ENCODE data around the gene ITGB2.

The ITGB2 gene

GRCh38 chr21:44920694-44921604 is at the start of gene ITGB2:
Gene ITGB2 (minus strand): TSS chr21:44920899. CDS start chr21:44910782, 10,117 bp downstream.
- peak; percentile 62 to 75 for DNase-seq

- DNase-seq = no peak
These were observed 49.4 kb upstream of the ITGB2 start for GRCh38 chr21:44969931-44970755.

- no peak for DNase-seq
These were observed 48.5 kb upstream of the ITGB2 start for GRCh38 chr21:44969066-44969670.

GRCh38 chr21:44967082-44968047 is 46.7 kb upstream of the ITGB2 start:
- DNase-seq = no peak

- no peak for DNase-seq
These were observed 45.7 kb upstream of the ITGB2 start for GRCh38 chr21:44966135-44967081.

- DNase-seq = no peak
These were observed 44.7 kb upstream of the ITGB2 start for GRCh38 chr21:44965251-44966022.

- DNase-seq = no peak
These were observed 43.7 kb upstream of the ITGB2 start for GRCh38 chr21:44964381-44964780.

GRCh38 chr21:44962403-44962966 is 41.8 kb upstream of the ITGB2 start:
- no peak for DNase-seq

GRCh38 chr21:44960141-44961092 is 39.7 kb upstream of the ITGB2 start:
- DNase-seq = no peak

GRCh38 chr21:44959376-44960091 is 38.8 kb upstream of the ITGB2 start:
- DNase-seq = no peak

- DNase-seq = no peak
These were observed 37.9 kb upstream of the ITGB2 start for GRCh38 chr21:44958471-44959191.

- DNase-seq = no peak
These were observed 37.3 kb upstream of the ITGB2 start for GRCh38 chr21:44957901-44958451.

- DNase-seq = no peak
These were observed 36.5 kb upstream of the ITGB2 start for GRCh38 chr21:44957047-44957831.

- no peak for DNase-seq
These were observed 35.8 kb upstream of the ITGB2 start for GRCh38 chr21:44956356-44957046.

GRCh38 chr21:44955798-44956175 is 35.1 kb upstream of the ITGB2 start:
- DNase-seq = no peak
